Measurements from ENCODE around the gene CCDC179.

Gene CCDC179

DNA sequence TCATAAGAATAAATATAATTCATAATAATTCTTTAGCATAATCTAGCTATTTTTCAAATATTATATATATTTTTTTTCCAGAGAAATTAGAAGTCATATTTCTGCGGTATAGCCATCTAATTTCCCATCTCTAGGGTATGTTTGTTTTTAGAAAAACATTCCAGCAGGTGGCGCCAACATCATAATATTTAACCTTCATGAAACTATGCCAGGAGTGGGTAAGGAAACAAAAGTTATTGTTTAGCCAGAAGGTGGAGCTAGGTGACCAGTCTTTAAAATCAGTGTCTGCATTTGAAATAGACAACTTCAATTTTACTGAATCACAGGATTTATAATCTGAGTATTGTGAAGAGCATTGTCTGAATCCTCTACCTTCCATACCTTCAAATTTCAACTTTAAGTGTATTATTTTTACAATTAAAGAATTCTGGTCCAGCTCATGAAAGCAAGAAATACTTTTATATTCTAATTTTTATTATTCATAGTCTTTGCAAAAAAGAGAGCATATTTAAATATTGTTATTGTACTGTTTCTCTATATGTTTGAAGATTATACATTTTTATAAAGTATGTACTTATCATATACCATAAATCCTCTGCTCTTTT lies 15.7 kb upstream of the CCDC179 start:
- TF ChIP-seq, protein P1, sequence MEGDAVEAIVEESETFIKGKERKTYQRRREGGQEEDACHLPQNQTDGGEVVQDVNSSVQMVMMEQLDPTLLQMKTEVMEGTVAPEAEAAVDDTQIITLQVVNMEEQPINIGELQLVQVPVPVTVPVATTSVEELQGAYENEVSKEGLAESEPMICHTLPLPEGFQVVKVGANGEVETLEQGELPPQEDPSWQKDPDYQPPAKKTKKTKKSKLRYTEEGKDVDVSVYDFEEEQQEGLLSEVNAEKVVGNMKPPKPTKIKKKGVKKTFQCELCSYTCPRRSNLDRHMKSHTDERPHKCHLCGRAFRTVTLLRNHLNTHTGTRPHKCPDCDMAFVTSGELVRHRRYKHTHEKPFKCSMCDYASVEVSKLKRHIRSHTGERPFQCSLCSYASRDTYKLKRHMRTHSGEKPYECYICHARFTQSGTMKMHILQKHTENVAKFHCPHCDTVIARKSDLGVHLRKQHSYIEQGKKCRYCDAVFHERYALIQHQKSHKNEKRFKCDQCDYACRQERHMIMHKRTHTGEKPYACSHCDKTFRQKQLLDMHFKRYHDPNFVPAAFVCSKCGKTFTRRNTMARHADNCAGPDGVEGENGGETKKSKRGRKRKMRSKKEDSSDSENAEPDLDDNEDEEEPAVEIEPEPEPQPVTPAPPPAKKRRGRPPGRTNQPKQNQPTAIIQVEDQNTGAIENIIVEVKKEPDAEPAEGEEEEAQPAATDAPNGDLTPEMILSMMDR (IDR thresholded peaks at IDR 0.05) = peak; percentile 69 to 88
- Histone ChIP-seq H3K27me3 (no peaks in the 10 kb centered on the region), H3K4me1 (peaks cover 0 to 28% (median 2%) of the 10 kb centered on the region in 4 donors), H3K36me3 (no peaks in the 10 kb centered on the region), H3K4me3 (no peak overlapping the region), H3K9me3 (no peaks in the 10 kb centered on the region), H3K27ac (no peak overlapping the region)
- DNase-seq = peak in 1 of 2 donors; percentile 62
- intact Hi-C loops (cut with DNase I; ENCODE audit: low total_unique reads) = no loop called here

DNA sequence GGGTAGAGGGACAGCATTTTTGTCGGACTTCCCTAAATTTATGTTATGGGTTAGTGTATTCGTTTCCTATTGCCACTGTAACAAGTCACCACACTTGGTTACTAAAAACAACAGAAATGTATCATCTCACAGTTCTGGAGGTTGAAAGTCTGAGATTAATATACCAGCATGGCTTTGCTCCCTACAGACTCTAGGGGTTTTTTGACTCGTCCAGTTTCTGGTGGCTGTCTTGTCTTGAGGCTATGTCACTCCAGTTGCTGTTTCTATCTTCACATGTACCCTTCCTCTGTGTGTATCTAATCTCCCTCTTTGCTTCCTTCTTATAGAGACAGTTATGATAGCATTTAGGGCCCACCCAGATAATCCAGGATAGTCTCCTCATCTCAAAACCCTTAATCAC lies 9.1 kb upstream of the CCDC179 start:
- no peak overlapping the region for H3K27ac ChIP-seq
- no peaks in the 10 kb centered on the region for H3K9me3 ChIP-seq
- H3K36me3 ChIP-seq = no peaks in the 10 kb centered on the region
- intact Hi-C loops (cut with DNase I; ENCODE audit: low total_unique reads) = no loop called here
- H3K4me3 ChIP-seq = no peak overlapping the region
- TF ChIP-seq, protein P1 (IDR thresholded peaks at IDR 0.05) = no peak
- no peaks in the 10 kb centered on the region for H3K27me3 ChIP-seq
- H3K4me1 ChIP-seq = no peaks in the 10 kb centered on the region
- DNase-seq = no peak

DNA sequence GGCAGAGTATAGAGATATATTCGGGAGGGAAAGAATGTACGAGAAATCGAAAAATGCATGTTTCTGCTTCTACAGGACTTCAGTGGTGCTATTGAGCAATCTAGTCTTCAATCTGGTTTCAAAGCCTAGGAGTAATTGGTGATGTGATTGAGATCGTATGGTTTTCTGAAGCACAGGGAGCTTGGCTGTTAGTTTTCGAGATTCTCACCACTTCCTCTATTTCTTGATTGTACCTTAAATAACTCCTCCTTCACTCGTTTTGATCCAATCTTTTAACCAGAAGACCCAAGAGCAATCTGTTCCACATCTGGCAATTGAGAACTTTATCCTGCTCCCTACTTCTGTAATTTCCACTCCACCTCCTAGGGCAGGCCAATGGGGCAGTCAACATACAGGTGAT lies 518 bp downstream of the CCDC179 start:
- TF ChIP-seq, protein P1 (IDR thresholded peaks at IDR 0.05) = no peak
- DNase-seq = no peak
- H3K4me1 ChIP-seq = no peaks in the 10 kb centered on the region
- no peaks in the 10 kb centered on the region for H3K9me3 ChIP-seq
- no peaks in the 10 kb centered on the region for H3K27me3 ChIP-seq
- H3K27ac ChIP-seq = no peak overlapping the region
- no peaks in the 10 kb centered on the region for H3K36me3 ChIP-seq
- no peak overlapping the region for H3K4me3 ChIP-seq
- intact Hi-C loops (cut with DNase I; ENCODE audit: low total_unique reads) = no loop called here

DNA sequence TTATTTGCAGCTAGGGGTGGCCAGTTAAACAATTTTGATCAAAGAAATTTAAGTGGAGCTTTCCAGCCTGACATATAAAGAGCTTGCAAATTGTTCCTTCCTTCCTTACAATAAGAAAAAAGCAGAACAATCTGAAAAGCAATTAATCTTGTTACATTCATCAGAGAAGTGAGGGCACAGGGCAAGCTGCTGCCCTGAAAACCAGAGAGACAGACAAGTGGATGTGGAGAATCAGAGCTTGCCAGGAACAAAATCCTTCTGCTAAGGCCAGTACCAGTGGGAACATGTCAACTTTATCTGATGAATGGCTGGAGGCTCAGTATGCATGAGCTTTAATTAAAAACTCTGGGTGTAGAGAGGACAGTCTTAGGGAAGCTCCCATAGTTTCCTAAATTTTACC lies 8.8 kb downstream of the CCDC179 start:
- DNase-seq = no peak
- Histone ChIP-seq H3K27ac (no peak overlapping the region), H3K4me1 (no peaks in the 10 kb centered on the region), H3K4me3 (no peak overlapping the region), H3K36me3 (no peaks in the 10 kb centered on the region), H3K9me3 (peaks cover 0 to 7% (median 0%) of the 10 kb centered on the region in 3 donors), H3K27me3 (no peaks in the 10 kb centered on the region)
- intact Hi-C loops (cut with DNase I; ENCODE audit: low total_unique reads) = no loop called here
- TF ChIP-seq, protein P1 (IDR thresholded peaks at IDR 0.05) = no peak

DNA sequence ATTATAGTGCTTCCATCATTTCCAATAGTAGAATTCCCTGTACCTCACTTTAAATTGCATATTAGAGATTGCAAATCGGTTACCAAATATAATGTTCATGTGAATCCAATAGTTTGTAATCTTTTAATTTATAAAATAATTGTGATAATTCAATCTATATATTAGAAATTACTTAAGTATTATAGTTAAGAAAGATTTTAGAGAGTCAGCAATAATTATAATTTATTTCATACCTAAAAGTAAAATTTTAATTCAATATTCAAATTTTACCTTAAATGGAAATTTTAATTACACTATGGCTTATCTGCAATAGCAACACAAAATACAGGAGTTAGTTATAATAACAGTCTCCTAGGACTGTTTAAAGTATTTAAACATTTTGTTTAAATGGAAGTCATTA lies 13.5 kb downstream of the CCDC179 start:
- DNase-seq = no peak
- Histone ChIP-seq H3K4me1 (no peaks in the 10 kb centered on the region), H3K27me3 (no peaks in the 10 kb centered on the region), H3K9me3 (no peaks in the 10 kb centered on the region), H3K27ac (no peak overlapping the region), H3K4me3 (no peak overlapping the region), H3K36me3 (no peaks in the 10 kb centered on the region)
- intact Hi-C loops (cut with DNase I; ENCODE audit: low total_unique reads) = no loop called here
- TF ChIP-seq, protein P1 (IDR thresholded peaks at IDR 0.05) = no peak

Data from tibial artery (tissue), 4 donors.